Measurements from ENCODE around the gene CTPS2.

- TF ChIP-seq CTCF (IDR thresholded peaks at IDR 0.05 in 8 of 11, conservative IDR thresholded peaks at IDR 0.05 in 3 of 11) (no peak), POLR2A (IDR thresholded peaks at IDR 0.05) (no peak)
Observed at GRCh38 chrX:16739574-16739973, 27.1 kb upstream of the CTPS2 start.

Data from spleen (tissue), 7 donors.